ACHN (cell line): ENCODE measurements around the gene FHL1.
"Not testable (repeated sequence)": the region's sequence is repeated elsewhere in the genome, so short reads cannot be mapped to it uniquely, and the experiment has no call there.

Experiments used
- DNase-seq: peaks from one replicate; pipeline ENCODE4 v3.0.0-alpha.2; 2015
- in situ Hi-C: cut with HindIII; loops from 2 replicates; pipeline ENCODE4 v1.10.0; 2017; ENCODE audit warnings: low sequenced_read_pairs, low pct_ligation_motif_present, low pct_unique_long_range_greater_than_20kb

FHL1 gene

DNA sequence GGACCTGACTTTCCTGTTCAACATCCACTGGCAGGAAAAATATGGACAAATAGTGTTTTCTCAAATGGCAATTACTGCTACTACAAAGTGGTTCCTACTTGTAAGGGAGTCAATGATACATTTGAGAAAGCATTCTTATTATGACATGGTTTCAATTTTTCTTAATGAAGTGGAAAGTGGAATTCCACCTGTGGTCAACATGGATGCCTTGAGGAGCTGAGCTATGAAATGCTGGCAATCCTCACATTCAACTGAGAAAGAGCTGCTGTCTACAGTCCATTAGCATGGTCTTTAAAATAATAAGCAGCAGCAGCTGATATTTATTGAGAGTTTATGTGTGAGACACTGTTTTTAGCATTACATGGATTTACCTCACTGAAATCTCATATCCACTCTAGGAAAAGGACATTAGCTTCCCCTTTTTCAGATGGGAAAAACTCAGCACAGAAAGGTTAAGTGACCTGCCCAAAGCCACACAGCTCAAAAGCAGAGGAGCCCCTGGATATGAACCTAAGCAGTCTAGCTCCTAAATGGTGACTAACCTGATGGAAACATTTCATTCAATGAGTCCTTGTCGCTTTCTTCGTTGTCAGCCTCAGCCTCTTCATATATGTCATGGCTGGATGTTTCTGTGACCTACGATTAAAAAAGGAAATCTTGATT lies 74.6 kb downstream of the FHL1 start:
- in situ Hi-C loops, result no loop called here
- no peak for DNase-seq

DNA sequence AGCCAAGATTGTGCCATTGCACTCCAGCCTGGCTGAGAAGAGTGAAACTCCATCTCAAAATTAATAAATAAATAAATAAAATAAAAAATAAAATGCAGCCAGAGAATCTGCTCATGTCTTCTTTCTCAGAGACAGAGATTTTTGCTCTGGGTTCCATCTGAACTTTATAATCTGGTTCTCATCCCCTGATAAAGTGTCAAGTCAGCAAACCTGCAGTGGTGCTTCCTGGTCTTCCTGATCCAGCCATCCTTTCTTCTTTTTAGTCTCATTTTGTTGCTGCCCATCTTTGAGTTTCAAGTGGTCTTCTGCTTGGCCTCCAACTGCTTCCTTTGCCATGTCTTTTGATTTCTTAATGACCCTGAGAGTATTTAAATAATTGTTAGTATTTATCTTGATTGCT lies 79.7 kb downstream of the FHL1 start:
- in situ Hi-C loops, result no loop called here
- DNase-seq, result no peak

DNA sequence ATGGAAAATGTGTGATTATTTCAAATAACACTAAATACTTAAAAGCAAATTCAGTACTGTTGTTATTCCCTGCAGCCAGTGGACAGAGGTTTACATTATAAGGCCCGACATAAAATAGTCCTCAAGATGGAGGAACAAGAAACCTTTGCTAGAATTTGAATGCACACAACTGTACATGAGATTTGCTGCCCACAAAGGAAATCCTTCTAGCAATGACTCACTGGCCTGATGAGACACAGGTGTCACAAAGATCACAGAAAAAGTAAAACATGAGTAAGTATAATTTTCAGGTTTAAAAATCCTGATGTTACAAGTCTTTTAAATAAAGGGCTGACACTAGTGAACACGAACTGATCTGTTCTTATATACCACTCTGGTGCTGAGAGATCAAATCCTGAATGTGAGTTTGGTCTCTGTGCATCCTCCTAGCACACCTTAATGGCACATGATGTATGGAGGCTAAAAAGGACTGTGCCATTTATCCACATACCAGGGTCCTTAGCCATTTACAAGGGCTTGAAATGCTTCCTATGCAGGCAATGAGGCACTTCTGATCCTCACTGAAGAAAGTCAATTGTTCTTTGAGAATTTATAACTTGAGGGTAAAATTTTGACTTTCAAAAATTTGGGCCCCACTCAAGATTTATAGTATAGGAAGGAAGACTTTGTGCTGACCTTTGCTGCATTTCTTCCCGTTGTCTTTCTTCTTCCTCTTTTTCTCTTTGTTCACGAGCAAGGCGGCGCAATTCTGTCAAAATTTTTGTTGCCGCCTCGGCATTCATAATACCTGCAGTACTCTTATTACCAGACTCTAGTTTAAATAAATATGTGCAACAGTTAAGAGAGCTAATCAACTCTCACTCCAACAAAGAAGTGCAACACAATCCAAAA lies 80.9 kb downstream of the FHL1 start:
- no peak for DNase-seq
- in situ Hi-C loops, result no loop called here

DNA sequence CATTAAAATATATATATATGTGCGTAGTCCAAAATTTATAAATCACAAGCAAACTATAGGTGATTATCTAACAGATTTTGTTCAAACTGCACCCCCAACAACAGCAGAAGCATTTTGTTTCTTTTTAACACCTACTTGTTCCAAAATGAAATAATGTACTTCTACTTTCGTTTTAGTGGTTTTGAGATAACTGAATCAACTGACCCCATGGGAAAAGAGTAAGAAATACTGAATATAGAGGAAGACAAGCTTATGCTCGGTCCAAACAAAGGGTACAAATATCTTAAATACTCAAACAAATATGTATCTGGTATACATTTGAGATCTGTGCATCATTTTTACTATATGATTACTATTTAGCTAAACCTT lies 81.5 kb downstream of the FHL1 start:
- in situ Hi-C loops, result no loop called here
- DNase-seq, result no peak

DNA sequence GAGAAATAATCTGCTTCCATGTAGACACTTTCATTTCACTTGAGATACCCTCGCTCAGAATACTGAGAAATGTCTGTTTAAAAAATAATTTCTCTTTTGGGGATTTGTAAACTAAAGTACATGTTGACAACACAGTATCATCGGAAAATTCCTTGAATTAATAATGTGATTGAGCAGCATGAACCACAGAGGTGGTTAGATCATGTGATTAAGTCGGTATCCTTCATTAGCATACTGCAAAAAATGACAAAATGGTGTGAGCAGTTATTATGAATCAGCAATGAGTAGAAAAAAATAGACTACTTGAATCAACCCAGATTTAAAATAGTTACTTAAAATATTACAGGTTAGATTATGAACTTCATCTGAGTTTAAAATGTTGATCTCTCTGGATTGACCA lies 89.7 kb downstream of the FHL1 start:
- no peak for DNase-seq
- in situ Hi-C loops, result no loop called here

DNA sequence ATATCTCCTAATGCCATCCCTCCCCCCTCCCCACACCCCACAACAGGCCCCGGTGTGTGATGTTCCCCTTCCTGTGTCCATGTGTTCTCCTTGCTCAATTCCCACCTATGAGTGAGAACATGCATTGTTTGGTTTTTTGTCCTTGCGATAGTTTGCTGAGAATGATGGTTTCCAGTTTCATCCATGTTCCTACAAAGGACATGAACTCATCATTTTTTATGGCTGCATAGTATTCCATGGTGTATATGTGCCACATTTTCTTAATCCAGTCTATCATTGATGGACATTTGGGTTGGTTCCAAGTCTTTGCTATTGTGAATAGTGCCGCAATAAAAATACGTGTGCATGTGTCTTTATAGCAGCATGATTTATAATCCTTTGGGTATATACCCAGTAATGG lies 90.5 kb downstream of the FHL1 start:
- in situ Hi-C loops, result not testable (repeated sequence)

DNA sequence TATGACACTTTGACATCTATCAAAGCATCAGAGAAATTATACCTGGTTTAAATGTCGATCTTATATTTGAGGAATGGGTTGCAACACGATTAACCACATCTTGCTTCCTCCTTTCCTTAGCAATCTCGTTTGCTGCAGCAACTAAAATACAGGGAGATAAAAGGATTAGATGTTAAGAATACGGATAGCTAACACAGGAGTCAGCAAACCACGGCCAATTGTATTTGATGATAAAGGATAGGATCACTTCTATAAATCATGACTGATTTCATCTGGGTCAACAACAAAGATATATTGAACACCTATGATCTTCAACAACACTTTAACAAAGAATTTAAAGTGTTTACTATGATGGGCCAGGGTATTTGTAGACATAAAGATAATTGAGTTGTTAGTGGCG lies 98.9 kb downstream of the FHL1 start:
- no peak for DNase-seq
- in situ Hi-C loops, result no loop called here

More for the DNA sequence above, 90.5 kb downstream of the FHL1 start:
- DNase-seq, result not testable (repeated sequence)

DNA sequence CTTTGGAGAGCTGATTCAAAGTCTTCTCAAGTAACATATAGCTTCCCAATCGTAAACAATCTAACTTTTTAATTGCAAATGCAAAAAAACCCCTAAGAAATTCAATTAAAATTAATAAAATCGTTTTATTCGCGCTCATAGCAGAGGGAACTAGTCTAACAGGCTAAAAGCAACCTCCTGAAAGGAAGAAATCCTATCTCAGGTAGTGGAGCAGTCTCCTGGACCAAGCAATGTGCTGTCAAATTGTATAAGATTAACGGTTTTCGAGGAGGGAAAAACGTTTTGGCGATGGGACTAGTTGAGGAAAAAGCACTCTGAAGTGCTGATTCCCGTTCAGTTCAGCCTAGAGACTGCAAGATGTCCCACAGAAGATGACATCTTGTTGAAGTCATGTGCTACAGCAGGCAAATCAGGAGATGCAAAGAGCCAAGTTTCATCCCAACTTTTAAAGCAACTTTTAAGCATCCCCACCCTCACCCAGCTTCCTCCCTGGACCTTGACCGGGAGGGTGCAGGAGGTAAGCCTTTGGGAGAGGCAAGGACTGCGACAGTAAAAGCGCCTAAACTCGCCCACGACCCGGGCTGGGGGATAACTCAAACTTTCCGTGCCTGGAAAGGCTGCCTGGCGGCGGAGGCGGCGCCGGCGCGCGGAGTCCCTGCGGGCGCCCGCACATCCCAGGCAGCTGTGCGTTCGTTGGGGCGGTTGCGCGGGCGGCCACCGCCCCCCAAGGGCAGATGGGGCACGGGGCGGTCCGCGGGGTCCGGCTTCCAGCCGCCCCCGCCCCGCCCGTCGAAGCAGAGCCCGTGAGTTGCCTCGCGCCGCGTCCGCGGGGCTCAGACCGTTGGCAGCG lies 103.1 kb downstream of the FHL1 start:
- in situ Hi-C loops, result no loop called here
- DNase-seq, result peak; percentile 4

DNA sequence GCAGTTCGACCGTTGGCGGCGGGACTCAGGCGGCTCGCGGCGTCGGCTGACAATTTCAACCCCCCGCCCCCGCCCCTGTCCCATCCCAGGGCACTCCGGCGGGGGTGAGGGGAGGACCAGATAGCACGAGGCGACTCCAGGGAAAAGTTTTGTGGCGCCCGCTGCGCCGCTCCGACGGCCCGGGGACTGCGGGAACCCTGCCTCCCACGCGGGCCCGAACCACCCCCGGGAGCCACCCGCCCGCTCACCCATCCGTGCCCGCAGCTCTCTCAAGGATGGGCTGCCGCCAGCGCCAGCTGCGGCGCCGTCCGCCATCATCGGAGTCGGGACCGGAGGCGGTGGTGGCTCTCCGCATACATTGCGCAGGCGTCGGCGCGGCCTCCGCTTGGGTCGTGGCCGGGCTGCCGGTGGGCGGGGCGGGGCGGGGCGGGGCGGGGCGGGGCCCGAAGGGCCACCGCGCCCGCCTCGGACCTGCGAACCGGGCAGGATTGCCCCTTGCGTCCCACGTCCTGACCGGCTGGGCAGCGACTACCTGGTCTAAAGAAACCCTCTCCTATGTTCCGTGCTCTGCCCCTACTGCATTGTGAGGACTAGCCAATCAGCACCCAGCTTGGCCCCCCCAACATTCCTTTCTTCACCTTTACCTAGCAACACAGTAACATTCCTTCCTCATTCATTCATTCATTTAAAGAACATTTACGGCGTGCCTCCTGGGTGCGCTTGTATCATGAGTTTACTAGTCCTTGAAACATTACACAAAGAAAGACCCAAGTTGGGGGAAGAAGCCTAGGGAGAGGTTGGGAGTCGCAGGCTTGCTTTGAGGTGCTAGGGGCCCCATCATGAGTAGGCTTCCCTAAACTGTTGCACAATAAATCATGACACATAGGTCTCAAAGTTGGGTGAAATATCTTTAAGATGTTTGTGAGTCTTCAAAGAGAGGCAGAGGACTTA lies 104.0 kb downstream of the FHL1 start, which contains the start of gene MAP7D3:
MAP7D3 (minus strand) TSS at position 360 of the 951 bp plus-strand sequence; CDS start at position 318, 42 bp downstream.
- in situ Hi-C loops, result no loop called here
- peak; percentile 46 for DNase-seq

DNA sequence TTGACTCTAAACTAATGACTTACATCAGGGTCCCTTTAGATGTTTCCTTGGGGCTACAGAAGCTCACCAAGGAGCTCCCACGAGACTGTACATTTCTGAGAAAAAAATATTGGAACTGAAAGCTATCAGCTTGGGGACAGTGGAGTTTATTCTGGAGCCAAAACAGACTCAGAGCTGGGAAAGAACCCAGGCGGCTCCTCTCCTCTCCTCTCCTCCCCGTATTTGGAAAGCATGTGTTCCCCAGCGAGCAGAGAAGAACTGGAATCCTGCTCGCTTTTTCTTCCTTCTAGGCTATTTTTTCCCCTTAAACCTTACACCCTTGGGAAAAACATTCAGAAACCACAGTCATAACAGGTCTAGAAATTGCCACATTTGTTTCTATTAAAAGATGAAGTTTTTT lies 108.2 kb downstream of the FHL1 start:
- in situ Hi-C loops, result no loop called here

DNA sequence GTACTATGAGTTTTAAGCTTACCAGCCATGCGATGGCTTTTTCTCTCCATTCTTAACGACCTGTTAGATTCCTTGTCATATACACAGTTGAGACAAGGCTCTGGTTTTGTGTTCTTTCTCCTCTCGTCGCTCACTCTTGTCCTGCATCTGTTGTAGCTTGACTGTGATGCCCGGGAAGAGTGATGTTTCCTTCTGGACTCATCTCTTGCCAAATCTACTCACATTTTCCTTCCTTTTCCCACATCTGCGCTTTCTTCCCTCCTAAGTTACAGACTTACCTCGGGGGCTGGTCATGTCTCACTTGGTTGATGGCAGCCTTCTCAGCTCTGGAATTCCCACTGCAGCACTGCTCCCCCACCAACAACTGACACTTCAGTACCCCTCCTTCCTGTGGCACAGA lies 108.7 kb downstream of the FHL1 start:
- in situ Hi-C loops, result no loop called here
- DNase-seq, result no peak

More for the DNA sequence above, 108.2 kb downstream of the FHL1 start:
- DNase-seq, result no peak

DNA sequence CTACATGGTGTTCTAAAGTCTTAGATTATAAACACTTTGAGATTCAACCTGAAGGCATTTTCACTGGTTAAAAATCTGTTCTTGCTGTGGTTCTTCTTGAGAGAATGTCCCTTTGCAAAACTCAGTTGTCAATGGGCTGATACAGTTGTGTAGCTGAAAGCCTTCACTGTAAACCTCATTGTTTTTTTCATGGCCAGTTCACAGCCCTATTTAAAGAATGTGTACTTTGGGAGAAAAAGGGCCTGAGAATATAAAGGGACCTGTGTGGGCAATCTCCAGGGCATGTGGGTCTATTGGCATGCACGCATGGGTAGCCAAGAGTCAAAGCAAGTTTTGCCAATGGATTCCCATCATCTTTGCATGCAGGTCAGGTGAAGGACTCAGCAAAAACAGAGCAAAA lies 111.6 kb downstream of the FHL1 start:
- DNase-seq, result no peak
- in situ Hi-C loops, result no loop called here

DNA sequence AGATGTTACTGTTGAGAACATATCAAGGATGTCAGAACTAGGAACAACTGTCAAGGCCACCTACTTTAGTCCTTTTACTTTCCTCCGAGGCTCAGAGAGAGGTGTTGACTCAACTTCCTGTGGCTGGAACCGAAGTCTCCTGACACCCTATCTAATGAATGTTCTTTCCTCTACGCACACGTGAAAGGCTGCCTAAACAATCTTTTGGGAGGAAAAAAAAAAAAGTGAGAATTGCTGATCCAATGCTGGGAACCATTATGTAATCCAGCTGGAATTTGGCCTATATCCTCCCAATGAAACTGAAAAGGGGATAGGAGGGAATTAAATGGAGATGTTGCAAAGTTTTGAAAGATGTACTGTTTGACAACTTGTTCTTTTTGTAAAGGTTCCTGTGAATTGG lies 112.2 kb downstream of the FHL1 start:
- DNase-seq, result no peak
- in situ Hi-C loops, result no loop called here

DNA sequence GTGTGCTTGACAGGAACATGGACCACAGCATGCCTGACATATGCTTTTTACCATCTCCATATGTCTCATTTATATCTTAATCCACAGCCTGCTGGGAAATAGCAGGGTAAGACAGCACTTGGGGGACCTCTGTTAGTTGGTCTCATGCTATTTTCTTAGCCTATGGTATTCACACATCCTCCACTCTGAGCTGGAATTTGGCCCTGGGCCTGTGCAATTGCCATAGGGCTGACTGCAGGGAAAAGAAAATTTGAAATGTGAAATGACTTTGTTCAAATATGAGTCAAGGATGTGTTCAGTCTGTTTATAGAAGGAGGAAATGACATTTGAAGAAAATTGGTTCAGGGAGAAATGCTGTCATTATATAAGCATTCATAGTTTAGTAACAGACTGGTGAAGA lies 113.4 kb downstream of the FHL1 start:
- in situ Hi-C loops, result no loop called here

More for the DNA sequence above, 113.4 kb downstream of the FHL1 start:
- DNase-seq, result no peak
